Stimulated activated CD8-positive, alpha-beta memory T cell treated with anti-CD3 and anti-CD28 coated beads, Interleukin-15, amount 100 ng/mL, for 24 hours (primary cell): ENCODE results near the gene STIM1.

Experiments
- DNase-seq: peaks from one replicate; pipeline ENCODE4 v3.0.0-alpha.2; 2020; ENCODE audit warnings: low read depth

Gene STIM1

GRCh38 chr11:3916962-3917361 is 61.5 kb downstream of the STIM1 start:
- no peak for DNase-seq

- DNase-seq: no peak
These were observed 64.8 kb downstream of the STIM1 start for GRCh38 chr11:3920148-3920852.

- no peak for DNase-seq
These were observed 66.6 kb downstream of the STIM1 start for GRCh38 chr11:3922056-3922455.

- no peak for DNase-seq
These were observed 70.0 kb downstream of the STIM1 start for GRCh38 chr11:3925513-3925912.

GRCh38 chr11:3926458-3927095 is 71.1 kb downstream of the STIM1 start:
- DNase-seq: no peak

- no peak for DNase-seq
These were observed 71.8 kb downstream of the STIM1 start for GRCh38 chr11:3927129-3927796.

GRCh38 chr11:3929232-3929631 is 73.8 kb downstream of the STIM1 start:
- no peak for DNase-seq

GRCh38 chr11:3929649-3930048 is 74.2 kb downstream of the STIM1 start:
- DNase-seq: no peak

- DNase-seq: no peak
These were observed 77.2 kb downstream of the STIM1 start for GRCh38 chr11:3932698-3933097.

DNA sequence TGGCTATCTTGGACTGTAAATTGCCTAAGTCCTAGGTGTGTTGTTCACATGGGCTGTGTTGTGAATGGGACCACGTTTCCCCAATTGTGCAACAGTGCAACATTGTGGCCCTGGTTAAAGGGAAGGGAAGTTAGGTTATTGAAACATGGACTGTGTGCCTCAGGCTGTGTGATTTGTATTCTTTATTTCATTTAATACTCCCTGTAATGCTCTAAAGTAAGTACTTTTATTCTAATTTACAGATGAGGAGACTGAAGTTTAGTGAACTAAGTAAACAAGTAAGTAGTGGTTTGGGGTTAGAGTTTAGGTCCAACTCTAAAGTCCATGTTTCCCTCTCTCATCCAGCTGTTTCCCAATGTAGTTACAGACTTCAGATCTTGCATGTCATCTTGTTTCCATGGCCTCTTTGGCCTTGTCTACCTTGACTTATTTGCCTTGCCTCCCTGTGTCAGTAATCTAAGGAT is 77.7 kb downstream of the STIM1 start:
- DNase-seq: no peak

DNA sequence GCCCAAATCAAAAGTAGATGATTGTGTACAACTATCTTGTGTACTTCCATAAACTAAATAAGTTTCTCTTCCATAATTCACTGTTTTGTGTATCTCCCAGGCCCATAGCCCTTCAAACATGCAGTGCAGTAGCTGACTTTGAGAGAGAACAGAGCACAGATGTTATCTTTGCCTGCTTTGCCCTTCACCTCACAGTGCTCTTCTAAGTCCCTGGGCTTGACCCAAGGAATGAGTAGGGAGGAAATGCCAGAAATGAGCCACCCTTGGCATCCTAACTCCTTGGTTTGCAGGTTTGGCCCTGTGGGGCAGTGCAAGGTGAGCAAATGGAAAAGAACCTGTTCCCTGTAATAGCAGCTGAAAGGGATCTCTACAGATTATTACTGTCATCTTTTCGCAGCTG is 79.2 kb downstream of the STIM1 start:
- no peak for DNase-seq

DNA sequence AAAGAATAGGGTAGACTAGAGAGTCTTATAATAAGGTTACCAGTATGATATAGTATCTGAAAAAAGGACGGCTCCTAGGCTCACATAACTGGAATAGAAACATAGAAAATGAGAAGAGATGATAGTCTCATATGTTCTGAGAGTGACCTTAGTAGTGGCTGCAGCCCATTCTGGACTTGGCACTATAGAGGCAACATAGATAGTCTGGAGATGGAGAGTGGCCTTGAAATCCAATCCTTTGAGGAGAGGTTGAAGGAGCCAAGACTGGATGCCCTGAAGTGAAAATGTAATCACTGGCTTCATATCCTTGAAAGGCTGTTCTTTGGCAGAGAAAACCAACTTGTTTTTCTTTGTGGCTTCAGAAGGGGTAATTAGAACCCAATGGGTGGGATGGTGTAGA is 81.1 kb downstream of the STIM1 start:
- DNase-seq: no peak

DNA sequence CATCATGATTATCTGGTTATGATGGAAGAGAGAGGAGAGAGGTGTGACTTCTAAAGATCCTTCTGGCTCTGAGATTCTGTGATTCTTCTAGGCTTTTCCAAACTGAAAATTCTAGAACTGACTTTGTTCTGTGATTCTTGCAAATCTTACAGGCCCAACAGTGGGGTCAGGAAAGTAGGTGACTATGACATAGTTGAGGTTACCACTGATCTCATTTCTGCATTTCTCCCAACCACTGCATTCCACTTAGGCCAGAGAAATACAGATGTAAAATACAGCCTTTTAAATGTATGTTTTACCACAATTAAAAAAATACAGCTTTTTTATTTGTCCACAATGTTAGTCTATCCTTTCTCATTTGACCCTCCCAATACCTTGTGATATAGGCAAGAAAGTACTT is 83.7 kb downstream of the STIM1 start:
- no peak for DNase-seq

DNA sequence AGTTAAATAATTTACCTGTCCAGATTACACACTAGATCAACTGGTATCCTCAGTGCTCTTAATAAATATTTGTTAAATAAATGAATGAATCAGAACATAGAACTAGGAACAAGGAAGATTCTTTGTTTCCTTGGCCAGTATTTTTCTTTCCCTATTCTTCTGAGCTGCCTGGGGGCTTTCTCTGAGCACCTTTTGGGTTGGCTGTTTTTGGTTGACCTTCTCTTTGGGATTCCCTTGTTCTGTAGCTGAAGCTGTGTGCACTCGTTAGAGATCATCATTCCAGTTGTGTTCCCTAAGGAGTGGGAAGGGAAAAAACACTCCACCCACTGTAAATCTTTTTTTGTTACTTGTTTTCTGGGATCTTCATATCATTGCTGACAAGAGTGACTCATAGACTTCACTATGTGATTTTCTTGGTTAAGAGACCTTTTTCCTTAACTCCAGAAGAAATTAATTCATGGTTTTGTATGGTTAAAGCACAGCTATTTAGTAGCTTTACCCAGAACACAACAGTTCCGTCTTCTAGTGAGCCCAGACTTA is 84.3 kb downstream of the STIM1 start:
- DNase-seq: no peak

DNA sequence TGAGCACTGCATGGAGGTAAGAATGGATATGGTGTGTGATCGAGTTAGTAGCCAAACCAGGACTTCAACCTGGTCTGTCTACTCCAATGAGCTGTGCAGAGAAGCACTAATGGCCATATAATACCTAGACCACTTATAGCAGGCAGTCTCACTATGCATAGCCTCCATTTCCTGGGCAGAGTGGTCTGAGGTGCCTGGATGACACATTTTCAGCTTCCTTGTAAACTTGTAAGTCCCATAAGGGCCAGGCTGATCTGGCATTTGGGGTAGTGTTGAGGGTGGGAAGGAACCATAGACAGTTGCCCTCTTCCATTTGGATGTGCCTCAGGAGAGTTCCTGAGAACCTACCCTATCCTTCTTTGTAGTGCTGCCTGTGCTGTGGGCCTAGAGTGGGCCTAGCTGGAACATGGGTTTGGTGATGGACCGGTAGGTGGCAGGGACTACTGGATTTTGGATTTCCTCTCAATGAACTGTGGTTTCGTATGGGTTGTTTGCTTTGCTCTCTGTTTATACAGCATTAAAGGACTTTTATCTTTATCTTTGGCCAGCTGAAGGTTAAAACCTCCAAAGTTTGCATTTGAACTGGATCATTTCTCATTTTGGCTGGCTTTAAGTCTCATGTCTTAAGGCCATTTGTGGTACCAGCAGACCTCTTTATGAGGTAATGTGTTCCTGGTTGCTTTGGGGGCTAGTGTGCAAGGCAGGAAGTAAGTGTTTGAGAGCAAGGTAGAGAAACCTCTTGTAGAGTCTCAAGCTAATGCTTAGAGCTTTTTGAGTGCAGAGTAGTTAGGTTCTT is 86.9 kb downstream of the STIM1 start:
- DNase-seq: no peak

GRCh38 chr11:3942956-3943497 is 87.6 kb downstream of the STIM1 start:
- no peak for DNase-seq

GRCh38 chr11:3944198-3944597 is 88.7 kb downstream of the STIM1 start:
- no peak for DNase-seq

GRCh38 chr11:3946455-3947017 is 91.1 kb downstream of the STIM1 start:
- DNase-seq: no peak

DNA sequence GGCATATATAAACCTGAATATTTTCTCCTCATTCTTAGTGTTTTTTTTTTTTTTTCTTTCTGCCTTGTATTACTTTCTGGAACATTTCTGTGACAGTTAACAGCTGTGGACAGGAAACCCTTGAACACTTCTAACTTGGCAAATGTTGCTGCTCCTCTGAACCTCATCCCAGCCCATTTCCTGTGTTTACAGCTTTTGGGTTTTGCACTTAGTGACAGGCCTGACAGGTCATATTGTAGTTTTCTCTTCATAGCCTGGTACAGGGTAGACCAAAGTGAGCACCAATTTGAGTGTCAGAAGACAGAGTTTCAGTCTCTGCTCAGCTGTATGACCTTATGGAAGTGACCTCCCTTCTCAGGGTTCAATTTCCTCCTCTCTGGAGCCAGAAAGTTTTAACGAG is 91.6 kb downstream of the STIM1 start:
- no peak for DNase-seq

DNA sequence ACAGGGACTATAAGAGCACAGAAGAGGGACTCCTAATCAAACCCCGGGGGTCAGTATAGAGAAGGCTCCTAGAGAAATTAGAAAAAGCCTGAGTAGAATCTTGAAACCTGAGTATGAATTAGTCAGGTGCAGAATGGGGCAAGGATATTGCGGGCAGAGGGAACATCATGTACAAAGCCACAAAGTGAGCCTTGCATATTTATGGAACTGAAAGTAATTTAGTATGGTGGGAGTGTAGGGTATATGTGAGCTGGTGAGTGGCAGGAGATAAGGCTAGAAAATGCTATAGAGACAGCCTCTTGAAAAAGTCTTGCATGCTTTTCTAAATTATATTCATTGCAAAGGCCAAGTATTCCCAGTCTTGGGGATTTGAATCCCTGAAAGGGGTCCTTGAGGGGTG is 93.7 kb downstream of the STIM1 start:
- DNase-seq: no peak

DNA sequence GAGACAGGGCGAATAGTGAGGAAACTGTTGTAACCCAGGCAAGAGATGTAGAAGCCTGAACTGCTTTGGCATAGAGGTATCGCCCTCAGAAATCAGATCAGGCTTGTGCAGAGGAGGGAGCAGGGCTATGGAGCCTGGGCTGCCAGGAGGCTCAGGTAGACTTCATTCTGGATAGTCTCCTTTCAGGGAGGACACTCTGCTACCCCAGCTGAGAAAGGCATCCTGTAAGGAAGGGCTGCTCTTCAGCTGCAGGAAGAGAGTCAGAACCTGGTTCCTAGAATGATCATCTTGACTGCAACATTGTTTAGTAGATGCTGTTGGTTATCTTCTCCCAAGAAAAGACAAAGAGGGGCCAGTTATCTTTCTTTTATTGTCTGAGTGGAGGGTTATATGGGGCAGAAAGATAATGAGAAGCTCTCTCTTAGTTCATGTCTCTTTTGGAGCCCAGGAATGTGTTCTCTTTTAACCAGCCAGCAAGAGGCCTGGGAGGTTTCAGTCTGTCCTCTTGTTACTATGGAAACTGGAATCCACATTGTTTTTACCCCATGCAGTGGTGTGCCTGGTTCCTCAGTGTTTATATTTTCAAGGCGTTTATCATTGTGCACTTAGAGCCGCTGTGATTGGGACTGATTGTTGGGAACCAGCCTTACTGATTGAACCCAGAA is 95.7 kb downstream of the STIM1 start:
- no peak for DNase-seq
